COLO829 (cell line): ENCODE measurements around the gene ZNF691.
"Not testable (repeated sequence)": the region's sequence is repeated elsewhere in the genome, so short reads cannot be mapped to it uniquely, and the experiment has no call there.

Experiments used
- DNase-seq: peaks from one replicate; pipeline ENCODE4 v3.0.0; 2012; ENCODE audit warnings: low spot score

Gene ZNF691

DNA sequence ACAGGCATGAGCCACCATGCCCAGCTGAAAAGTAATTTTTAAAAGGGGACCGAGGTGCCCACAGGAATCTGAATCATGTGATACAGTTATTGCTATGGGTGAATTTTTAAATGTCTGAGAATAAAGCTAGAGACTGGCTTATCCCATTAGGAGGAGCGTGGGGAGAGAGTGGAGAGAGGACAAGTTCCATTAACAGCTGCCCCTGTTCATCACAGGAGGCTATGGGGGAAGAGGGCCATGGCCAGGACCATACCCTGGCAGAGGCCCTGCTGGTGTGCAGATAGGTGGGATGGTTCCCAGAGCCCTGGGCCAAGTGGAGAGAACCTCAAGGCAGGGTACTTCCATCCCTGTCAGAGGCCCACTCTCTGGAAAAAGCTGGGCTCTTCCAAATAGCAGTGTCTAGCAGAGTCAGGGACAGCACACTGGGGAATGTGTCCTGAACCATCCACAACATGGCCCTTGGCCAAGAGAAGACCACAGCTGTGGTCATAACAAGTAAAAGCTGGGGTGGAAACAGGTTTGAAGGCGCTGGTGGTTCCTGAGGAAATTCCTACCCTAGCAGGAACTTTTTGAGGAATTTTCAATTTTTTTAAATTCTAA lies 13.7 kb upstream of the ZNF691 start:
- no peak for DNase-seq

- DNase-seq = no peak
These were observed 12.4 kb upstream of the ZNF691 start for GRCh38 chr1:42833981-42834380.

- no peak for DNase-seq
These were observed 11.6 kb upstream of the ZNF691 start for GRCh38 chr1:42834803-42835202.

GRCh38 chr1:42835422-42835821 lies 11.0 kb upstream of the ZNF691 start:
- DNase-seq = no peak

DNA sequence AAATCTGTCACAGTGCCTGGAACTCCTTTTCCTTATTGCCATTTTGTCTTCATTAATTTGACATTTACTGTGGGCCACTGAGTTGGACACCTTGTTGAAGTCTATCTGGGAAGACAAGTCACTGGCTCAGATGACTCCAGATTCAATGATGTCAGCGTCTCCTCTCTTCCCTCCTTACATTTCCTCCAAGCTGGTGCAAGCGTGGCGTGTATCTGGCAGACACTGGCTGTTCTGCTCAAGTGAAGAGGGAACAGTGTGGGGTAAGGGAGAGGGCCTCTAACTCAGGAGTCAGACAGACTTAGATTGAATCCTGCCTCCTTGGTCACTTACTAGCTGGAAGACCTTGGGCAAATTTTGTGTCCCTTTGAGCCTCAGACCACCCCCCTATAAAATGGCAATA lies 8.7 kb upstream of the ZNF691 start:
- DNase-seq = no peak

DNA sequence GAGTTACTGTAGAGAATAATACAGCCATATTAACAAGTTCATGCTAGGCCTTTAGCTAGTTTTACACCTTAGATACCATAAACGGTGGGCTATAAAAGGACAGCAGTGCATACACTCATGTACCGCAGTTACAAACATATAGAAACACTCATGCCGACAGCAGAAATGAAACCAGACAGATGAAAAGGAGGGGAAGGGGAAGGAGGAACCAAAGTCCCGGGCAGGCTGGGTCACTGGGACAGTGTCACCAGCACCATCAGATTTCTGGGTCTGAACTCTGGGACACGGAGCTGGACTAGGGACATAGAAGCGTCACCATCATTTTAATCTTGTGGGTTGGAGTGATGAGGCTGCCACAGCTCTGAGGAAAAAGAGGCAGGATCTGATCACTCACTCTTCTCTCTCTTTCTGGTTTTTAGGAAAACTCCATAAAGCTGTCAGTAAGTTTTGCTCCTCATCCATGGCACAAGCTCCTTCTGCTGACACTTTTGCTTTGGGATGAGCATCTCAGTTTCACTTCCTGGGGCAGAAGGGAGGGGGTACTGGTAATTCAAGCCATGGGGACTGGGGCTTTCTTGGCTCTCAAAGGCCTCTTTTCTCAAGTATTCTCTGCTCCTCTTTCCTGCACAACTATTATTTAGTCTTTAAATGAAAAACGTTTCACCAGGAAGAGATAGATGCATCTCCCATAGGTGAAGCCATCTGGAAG lies 7.8 kb upstream of the ZNF691 start:
- DNase-seq = no peak

DNA sequence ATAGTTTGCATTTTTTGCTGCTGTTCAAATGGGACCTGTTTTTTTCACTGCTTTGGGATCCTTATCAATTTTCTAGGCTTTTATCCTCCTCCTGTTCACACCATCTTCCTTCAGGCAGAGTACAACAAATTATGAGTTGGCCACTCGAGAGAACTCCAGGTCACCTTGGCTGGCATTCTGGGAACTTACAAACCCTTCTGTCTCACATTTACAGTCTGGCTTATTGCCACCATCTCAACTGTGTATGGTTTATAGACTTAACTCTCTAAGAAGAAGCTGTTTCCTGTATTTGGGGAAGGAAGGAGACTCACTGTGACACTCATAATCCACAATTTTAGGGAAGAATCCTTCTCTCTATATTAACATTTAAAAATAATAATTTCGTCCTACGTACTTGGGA lies 5.4 kb upstream of the ZNF691 start:
- DNase-seq = no peak

DNA sequence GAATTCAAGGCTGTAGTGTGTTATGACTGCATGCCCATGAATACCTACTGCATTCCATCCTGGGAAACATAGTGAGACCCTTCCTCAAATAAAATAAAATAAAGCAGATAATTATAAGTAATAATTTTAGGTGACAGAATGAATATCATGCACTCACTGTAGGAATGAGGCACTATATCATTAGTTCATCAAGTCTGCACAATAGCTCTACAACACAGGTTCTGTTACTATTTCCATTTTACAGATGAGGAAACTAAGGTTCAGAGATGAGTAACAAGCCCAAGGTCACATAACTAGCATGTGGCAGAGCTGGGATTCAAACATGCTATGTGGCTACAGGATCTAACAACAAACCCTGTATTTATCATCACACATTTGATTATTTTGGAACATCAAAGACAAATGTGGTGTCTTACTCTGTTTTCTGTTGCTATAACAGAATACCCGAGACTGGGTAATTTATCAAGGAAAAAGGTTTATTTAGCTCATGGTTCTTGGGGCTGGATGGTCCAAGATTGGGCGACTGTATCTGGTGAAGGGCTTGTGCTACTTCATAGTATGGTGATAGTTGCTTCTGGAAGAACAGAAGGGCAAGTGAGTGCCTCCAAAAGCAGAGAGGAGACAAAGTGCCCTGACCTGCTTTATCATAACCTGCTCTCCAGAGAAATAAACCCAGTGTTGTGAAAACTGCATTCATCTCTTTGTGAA lies 4.8 kb upstream of the ZNF691 start:
- no peak for DNase-seq

DNA sequence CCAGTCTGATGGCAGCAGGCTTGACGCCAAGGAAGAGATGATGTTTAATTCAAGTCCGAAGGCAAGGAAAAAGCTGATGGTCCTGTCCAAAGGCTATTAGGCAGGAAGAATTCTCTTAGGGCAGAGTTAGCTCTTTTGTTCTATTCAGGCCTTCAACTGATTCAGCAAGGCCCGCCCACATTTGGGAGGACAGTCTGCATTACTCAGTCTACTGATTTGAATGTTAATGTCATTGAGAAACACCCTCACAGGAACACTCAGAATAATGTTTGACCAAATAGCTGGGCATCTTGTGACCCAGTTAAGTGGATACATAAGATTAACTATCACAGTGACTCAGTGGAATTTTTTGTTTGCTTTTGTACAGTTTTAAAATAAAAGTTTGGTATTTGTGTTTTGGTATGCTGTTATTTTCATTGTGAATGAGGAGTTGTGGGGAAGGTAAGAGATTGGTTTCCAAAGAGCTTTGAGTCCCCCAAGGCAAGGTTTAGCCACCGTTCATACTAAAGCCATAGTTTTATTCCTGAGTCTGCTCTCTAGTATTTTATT lies 1.7 kb upstream of the ZNF691 start:
- DNase-seq = no peak

GRCh38 chr1:42845193-42845592 lies 1.2 kb upstream of the ZNF691 start:
- no peak for DNase-seq

- no peak for DNase-seq
These were observed 552 bp upstream of the ZNF691 start for GRCh38 chr1:42845866-42846256.

DNA sequence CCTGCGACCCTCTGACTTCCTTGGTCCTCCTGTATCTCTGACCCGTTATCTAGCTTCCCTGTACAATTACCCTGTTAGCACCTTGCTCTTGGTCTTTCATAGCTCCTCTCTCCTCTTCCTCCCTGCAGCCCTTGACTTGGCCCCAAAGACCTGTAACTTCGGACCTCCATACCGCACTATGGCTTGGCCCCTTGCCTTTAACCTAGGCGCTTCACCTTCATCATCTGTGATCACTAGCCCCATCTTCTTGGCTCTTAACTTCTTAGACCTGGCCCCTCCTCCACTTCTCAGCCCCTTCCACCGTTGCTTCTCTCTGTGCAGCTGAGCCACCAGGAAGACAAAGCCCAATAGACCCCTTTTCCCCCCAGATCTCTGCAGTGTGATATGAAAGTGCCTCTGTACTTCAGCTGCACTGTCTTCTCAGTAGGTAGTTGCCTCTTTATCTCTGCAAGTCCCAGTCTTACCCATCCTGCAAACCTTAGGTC lies 740 bp downstream of the ZNF691 start:
- DNase-seq = no peak

- DNase-seq = no peak
These were observed 1.5 kb downstream of the ZNF691 start for GRCh38 chr1:42847721-42848460.

DNA sequence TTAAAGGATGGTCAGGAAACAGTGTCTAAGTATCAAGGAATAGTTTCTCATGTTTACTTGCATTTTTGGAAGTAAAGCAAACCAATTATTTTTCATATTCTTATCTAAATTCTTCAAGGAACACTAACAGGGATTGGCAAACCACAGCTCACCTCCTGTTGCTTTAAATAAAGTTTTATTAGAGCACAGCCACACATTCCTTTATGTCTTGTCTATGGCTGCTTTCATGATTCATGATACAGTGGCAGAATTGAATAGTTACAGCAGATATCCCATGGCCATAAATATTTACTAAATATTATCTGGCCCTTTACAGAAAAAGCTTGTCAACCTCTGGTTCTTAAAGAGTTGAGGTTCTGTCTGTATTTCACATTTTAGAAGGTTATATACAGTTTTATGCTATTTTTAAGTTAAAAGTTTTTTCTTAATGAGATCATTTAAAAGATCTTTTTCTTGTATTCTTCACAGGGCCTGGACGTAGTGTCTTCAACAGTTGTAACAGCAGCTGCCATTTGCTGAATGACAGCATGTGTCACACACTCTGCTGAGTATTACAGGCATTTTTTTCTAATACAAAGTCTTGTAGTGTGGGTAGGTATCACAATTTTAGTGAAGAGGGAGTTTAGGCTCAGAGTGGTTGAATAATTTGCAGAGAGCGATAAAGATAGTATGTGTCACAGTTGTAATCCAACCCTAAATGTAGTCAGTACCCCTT lies 2.6 kb downstream of the ZNF691 start:
- no peak for DNase-seq

DNA sequence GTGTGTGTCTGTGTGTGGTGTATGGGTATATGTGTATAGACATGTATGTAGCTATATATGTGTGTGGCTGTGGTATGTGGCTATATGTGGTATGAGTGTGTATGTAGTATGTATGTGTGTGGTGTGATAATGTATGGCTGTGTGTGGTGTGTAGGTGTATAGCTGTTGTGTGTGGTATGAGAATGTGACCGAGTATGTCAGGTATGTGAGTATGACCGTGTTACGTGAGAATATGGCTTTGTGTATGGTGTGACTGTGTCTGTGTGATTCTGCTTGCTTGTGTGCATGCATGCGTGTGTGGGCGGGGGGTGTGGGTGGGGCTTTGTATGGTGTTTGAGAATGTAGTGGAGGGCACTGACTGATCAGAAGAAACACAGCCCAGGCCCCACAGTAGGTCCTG lies 3.5 kb downstream of the ZNF691 start:
- no peak for DNase-seq

DNA sequence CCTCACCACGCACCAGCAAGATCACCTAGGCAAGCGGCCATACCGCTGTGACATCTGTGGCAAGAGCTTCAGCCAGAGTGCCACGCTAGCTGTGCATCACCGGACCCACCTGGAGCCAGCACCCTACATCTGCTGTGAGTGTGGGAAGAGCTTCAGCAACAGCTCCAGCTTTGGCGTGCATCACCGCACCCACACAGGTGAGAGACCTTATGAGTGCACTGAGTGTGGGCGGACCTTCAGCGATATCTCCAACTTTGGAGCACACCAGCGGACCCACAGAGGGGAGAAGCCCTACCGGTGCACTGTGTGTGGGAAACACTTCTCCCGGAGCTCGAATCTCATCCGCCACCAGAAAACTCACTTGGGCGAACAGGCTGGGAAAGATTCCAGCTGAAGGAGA lies 5.0 kb downstream of the ZNF691 start:
- DNase-seq = no peak

- no peak for DNase-seq
These were observed 5.7 kb downstream of the ZNF691 start for GRCh38 chr1:42851960-42852607.

DNA sequence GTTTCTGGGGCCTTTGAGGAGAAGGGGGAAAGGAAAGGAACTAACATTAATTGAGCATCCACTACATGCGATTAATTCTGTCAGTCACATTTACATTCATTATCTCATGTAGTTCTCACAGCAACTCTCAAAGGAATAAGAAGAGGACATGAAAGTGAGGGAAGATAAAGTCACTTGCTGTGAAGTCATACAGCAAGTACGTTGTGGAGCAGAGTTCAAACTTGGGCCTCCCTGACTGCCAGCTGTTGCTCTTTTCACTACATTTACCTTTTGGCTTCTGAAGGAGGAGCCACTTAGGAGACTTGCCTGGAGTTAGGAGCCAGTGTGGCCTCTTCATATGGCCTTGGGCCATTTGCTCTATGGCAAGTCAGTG lies 6.2 kb downstream of the ZNF691 start:
- DNase-seq = no peak

DNA sequence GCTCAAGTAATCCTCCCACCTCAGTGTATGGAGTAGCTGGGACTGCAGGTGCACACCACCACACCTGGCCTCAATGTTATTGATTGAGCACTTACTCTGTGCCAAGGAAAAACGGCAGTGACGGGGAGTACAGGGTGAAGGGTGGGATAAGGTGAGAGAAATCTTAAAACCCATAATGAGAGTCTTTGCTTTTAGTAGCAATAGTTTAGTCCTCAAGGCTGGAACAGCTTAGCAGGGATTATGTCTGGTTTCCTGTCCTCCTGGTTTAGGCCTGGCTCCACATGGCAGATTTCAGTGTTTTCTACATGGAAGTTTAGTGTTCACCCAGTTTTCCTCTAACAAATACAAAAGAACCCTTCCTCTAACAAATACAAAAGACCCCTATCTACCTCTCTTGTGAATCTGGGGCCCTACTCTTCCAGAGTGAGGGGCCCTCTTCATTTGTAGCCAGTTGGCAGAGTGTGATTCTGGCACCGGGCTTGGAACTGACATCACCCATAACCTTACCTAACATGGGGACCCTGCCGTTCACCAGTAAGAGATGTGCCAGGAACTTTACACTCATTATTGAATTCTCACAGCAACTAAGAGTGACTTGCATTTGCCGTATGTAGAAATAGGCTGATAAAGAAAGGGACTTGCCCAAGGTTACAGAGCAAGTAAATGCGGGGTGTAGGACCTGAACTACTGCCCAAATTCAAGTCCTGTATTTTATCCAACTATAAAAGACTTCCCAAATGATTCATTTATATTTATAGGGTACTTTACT lies 6.9 kb downstream of the ZNF691 start:
- DNase-seq = no peak

DNA sequence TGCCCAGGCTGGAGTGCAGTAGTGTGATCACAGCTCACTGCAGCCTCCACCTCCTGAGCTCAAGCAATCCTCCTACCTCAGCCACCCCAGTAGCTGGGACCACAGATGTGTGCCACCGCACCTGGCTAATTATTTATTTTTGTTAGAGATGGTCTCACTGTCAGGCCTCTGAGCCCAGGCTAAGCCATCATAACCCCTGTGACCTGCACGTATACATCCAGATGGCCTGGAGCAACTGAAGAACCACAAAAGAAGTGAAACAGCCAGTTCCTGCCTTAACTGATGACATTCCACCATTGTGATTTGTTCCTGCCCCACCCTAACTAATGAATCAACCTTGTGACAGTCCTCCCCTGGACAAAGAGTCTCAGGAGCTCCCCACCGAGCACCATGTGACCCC lies 10.1 kb downstream of the ZNF691 start:
- DNase-seq = not testable (repeated sequence)
